HG02571 (cell line): ENCODE measurements around the gene SORCS2.

Experiments
- ATAC-seq: cut with Tn5 transposase; IDR thresholded peaks from one replicate; pipeline ENCODE4 v1.9.1; 2021; ENCODE audit warnings: mild to moderate bottlenecking, moderate library complexity; ENCODE audit not compliant: unreplicated experiment

Gene SORCS2

GRCh38 chr4:7775396-7775795, 583.1 kb downstream of the SORCS2 start:
- no peak for ATAC-seq

GRCh38 chr4:7777017-7777710, 584.8 kb downstream of the SORCS2 start:
- ATAC-seq, result no peak

GRCh38 chr4:7777871-7778509, 585.7 kb downstream of the SORCS2 start:
- ATAC-seq, result no peak

GRCh38 chr4:7778510-7779431, 586.4 kb downstream of the SORCS2 start:
- ATAC-seq, result no peak

- ATAC-seq, result no peak
These were observed 587.1 kb downstream of the SORCS2 start for GRCh38 chr4:7779432-7779768.

GRCh38 chr4:7780751-7781348, 588.5 kb downstream of the SORCS2 start:
- no peak for ATAC-seq

GRCh38 chr4:7781366-7781765, 589.0 kb downstream of the SORCS2 start:
- no peak for ATAC-seq

- ATAC-seq, result no peak
These were observed 589.7 kb downstream of the SORCS2 start for GRCh38 chr4:7781993-7782392.

- no peak for ATAC-seq
These were observed 590.4 kb downstream of the SORCS2 start for GRCh38 chr4:7782783-7783182.

- no peak for ATAC-seq
These were observed 591.2 kb downstream of the SORCS2 start for GRCh38 chr4:7783541-7783940.

GRCh38 chr4:7784131-7784870, 592.0 kb downstream of the SORCS2 start:
- no peak for ATAC-seq

GRCh38 chr4:7785017-7785416, 592.7 kb downstream of the SORCS2 start:
- ATAC-seq, result no peak

- no peak for ATAC-seq
These were observed 593.7 kb downstream of the SORCS2 start for GRCh38 chr4:7786040-7786439.

GRCh38 chr4:7786517-7786916, 594.2 kb downstream of the SORCS2 start:
- no peak for ATAC-seq

- no peak for ATAC-seq
These were observed 594.7 kb downstream of the SORCS2 start for GRCh38 chr4:7787067-7787466.

- no peak for ATAC-seq
These were observed 595.4 kb downstream of the SORCS2 start for GRCh38 chr4:7787681-7788141.

GRCh38 chr4:7788193-7788592, 595.9 kb downstream of the SORCS2 start:
- ATAC-seq, result no peak

GRCh38 chr4:7788694-7789425, 596.5 kb downstream of the SORCS2 start:
- no peak for ATAC-seq

- ATAC-seq, result no peak
These were observed 597.7 kb downstream of the SORCS2 start for GRCh38 chr4:7790023-7790422.

- no peak for ATAC-seq
These were observed 598.7 kb downstream of the SORCS2 start for GRCh38 chr4:7790999-7791398.
